Measurements from ENCODE around the gene SLC25A20.
"Not testable (repeated sequence)": the region's sequence is repeated elsewhere in the genome, so short reads cannot be mapped to it uniquely, and the experiment has no call there.

SLC25A20 gene

GRCh38 chr3:48898383-48899234, at the start of gene SLC25A20:
SLC25A20 (minus strand) TSS chr3:48898882; CDS start chr3:48898794, 88 bp downstream.
- DNase-seq = peak; percentile 10

GRCh38 chr3:48945891-48946549, 47.3 kb upstream of the SLC25A20 start:
- no peak for DNase-seq

- no peak for DNase-seq
Measured at GRCh38 chr3:48945432-48945831, 46.8 kb upstream of the SLC25A20 start.

GRCh38 chr3:48938689-48939088, 40.0 kb upstream of the SLC25A20 start:
- no peak for DNase-seq

- no peak for DNase-seq
Measured at GRCh38 chr3:48938156-48938555, 39.5 kb upstream of the SLC25A20 start.

GRCh38 chr3:48935530-48935929, 36.8 kb upstream of the SLC25A20 start:
- no peak for DNase-seq

- DNase-seq = no peak
Measured at GRCh38 chr3:48934333-48934991, 35.8 kb upstream of the SLC25A20 start.

GRCh38 chr3:48931944-48932580, 33.4 kb upstream of the SLC25A20 start:
- no peak for DNase-seq

GRCh38 chr3:48930590-48930989, 31.9 kb upstream of the SLC25A20 start:
- DNase-seq = no peak

- DNase-seq = no peak
Measured at GRCh38 chr3:48929358-48930035, 30.8 kb upstream of the SLC25A20 start.

- DNase-seq = no peak
Measured at GRCh38 chr3:48928679-48929078, 30.0 kb upstream of the SLC25A20 start.

GRCh38 chr3:48927928-48928327, 29.2 kb upstream of the SLC25A20 start:
- DNase-seq = no peak

GRCh38 chr3:48926425-48927392, 28.0 kb upstream of the SLC25A20 start:
- no peak for DNase-seq

GRCh38 chr3:48919215-48920138, 20.8 kb upstream of the SLC25A20 start:
- no peak for DNase-seq

GRCh38 chr3:48918388-48919214, 19.9 kb upstream of the SLC25A20 start, which contains the start of gene ARIH2:
ARIH2 (plus strand) TSS chr3:48918842; CDS start chr3:48927559, 8,717 bp downstream.
- peak; percentile 61 for DNase-seq

- no peak for DNase-seq
Measured at GRCh38 chr3:48915296-48915695, 16.6 kb upstream of the SLC25A20 start.

GRCh38 chr3:48907026-48907425, 8.3 kb upstream of the SLC25A20 start:
- DNase-seq = not testable (repeated sequence)

GRCh38 chr3:48899273-48899672, 591 bp upstream of the SLC25A20 start:
- DNase-seq = no peak
